Fibroblast of the aortic adventitia (primary cell): Measurements from ENCODE around the gene TIGIT. TPM values are rescaled to one million over a fixed set of nuclear protein-coding genes. Genes with fewer than 3 reads are reported as not detected.

Experiments used
- DNase-seq: peaks from one replicate; pipeline ENCODE4 v3.0.0-alpha.2; 2010; ENCODE audit warnings: low read depth
- H3K4me3 ChIP-seq: 2 replicates; pipeline ENCODE4 v1.5.1; 2011; ENCODE audit warnings: low read depth, mild to moderate bottlenecking, control low read depth, low read length, moderate library complexity
- total RNA-seq: library from RNA; depleted of rRNA; stranded (reverse); fragments of >200 nt; gene quantifications from 2 replicates; pipeline ENCODE4 v1.2.3, GENCODE V29; 2012; ENCODE audit warnings: low replicate concordance
- TF ChIP-seq, protein P1 (sequence below): IDR thresholded peaks from 2 replicates; pipeline ENCODE4 v1.5.1; 2011; ENCODE audit warnings: mild to moderate bottlenecking, low read length, control low read depth, inconsistent platforms; ENCODE audit not compliant: insufficient read depth

TIGIT gene
- total RNA-seq, 1 donor: 0.18 TPM

DNA sequence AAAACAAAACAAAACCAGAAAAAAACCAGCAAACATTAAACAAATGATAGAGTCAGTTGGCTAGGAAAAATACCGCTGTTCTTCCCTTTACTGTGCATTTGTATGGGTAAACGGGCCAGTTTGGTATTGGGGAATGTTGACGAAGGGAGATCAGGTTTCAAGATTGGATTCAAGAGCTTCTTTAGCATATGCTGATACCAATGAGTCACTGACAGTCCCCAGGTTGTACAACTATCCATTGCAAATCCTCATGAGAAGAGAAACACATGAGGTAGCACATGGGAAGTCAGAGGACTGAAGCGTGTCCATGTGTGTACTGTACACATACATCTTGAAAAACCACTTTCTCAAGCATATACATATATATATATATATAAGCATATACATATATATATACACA lies 25.6 kb downstream of the TIGIT start:
- TF ChIP-seq, protein P1, sequence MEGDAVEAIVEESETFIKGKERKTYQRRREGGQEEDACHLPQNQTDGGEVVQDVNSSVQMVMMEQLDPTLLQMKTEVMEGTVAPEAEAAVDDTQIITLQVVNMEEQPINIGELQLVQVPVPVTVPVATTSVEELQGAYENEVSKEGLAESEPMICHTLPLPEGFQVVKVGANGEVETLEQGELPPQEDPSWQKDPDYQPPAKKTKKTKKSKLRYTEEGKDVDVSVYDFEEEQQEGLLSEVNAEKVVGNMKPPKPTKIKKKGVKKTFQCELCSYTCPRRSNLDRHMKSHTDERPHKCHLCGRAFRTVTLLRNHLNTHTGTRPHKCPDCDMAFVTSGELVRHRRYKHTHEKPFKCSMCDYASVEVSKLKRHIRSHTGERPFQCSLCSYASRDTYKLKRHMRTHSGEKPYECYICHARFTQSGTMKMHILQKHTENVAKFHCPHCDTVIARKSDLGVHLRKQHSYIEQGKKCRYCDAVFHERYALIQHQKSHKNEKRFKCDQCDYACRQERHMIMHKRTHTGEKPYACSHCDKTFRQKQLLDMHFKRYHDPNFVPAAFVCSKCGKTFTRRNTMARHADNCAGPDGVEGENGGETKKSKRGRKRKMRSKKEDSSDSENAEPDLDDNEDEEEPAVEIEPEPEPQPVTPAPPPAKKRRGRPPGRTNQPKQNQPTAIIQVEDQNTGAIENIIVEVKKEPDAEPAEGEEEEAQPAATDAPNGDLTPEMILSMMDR: no peak
- no peak overlapping the region for H3K4me3 ChIP-seq
- DNase-seq: peak; percentile 36

DNA sequence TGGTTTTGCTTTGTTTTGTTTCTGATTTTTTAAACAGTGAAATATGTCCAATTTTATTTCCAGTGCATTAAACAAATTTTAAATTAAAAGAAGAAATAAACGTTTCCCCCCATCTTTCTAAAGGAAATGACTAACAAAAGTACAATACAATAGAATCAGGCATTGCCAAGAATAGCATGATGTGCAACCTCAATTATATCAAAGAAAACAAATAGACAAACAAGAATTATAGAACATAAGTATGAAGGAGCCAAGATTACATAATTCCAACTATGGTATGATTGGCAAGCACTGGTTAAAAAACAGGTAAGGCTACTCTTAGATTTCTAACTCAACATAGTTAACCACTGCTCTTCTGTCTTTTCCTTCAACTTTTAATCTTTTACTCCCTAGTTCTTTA lies 26.4 kb downstream of the TIGIT start:
- TF ChIP-seq, protein P1: no peak
- H3K4me3 ChIP-seq: no peak overlapping the region
- peak; percentile 56 for DNase-seq

DNA sequence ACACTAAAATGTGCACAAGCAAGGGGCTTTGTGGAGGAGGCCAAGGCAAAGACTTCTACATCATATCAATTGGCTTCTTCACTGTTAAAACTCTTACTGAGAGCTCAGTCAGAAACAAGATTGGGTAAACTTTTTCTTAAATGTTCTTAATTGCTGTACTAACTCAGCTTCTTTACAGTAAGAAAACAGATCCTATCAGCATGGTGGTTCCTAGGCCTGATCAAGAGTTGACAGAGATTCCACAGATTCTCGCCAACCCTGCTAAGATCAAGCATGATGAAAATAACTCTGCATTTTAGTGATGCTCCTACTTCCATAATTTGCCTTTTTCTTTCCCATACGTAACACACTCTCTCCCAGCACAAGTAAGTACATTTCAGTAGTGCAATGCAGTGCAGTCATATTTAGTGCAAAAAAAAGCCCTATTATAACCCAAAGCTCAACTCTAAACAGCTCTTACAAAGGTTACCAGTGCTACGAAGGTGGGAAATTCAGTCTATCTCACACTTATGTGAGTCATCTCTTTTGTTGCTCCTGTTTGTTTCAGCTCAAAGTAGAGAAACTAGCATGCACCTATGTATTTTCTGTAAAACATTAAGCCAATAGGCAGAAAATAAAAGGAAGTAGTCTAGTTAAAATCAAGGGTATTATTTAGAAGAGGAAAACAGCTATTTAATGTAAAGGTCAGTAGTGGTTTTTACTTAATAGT lies 29.9 kb downstream of the TIGIT start:
- TF ChIP-seq, protein P1: no peak
- no peak for DNase-seq

DNA sequence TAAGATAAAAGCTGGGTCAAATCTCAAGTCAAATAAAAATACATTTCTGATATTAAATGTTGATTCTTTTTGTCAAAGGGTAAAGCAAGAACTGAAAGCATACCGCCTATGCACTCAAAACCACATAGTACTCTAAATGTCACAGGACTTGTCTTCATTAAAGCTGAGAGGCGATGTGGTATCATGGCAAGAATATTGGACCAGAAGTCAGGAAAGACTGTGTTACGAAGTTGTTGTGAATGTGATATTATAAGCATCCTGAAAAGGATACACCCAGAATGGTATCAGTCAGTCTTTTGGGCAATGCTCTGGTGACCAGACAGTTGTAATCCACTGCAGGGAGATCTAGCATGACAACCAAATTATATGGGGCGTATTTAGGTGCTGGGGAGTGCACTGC lies 33.8 kb downstream of the TIGIT start:
- TF ChIP-seq, protein P1: no peak
- no peak overlapping the region for H3K4me3 ChIP-seq
- DNase-seq: no peak

More for the DNA sequence above, 29.9 kb downstream of the TIGIT start:
- H3K4me3 ChIP-seq: no peak overlapping the region

DNA sequence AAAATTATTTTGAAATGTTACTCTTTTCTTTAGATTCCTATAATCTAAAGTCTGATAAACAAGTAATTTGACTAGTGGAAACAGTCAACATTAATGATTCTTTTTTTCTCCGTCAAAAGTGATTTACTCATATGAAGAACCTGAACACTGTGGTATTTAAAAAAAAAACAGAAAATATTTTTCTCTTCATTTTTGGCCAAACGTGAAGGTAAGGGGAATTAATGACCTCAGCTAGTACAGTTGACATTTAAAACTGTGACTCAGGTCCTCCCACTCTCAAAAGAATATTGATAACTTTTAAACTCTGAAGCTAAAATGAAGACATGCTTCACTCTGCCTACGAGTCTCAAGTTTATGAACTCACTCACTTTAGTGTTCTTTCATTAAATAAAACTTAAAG lies 34.5 kb downstream of the TIGIT start:
- TF ChIP-seq, protein P1: no peak
- no peak for DNase-seq
- no peak overlapping the region for H3K4me3 ChIP-seq

DNA sequence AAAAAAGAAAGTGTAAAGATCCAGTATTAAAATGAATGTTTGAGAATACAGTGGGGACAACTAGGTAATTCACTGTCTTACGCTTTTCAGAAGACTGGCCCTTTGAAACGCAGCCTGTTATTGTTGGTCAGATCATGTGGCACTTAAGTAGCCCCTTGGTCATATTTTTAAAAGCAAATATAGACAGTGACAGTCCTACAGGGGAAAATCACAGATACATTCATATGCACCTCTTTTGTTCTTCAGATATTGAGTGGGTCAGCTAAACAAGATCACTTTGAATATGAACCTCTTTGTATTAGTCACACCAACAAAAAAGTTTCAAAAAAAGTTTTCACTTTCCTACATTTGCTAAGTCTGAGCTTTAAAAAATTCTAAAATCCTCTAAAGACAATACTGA lies 36.0 kb downstream of the TIGIT start:
- no peak for DNase-seq
- no peak overlapping the region for H3K4me3 ChIP-seq
- TF ChIP-seq, protein P1: no peak

DNA sequence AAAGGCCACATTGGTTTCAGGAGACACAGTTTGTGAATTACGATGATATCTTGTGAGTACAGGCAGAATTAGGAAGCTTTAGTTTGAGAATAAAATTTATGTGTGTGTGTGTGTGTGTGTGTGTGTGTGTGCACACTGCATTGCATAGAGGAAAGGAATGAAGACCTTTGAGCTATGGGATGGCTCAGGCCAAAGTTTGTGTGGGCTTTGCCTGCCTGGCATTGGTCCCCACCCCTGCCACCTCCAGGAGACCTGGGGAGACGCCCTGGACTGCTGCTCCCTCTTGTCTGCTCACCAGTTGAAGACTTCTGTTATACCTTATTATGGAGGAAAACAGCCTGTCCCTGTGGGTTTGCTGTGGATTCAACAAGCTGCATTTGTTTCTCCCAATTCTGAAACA lies 37.2 kb downstream of the TIGIT start:
- DNase-seq: no peak
- no peak overlapping the region for H3K4me3 ChIP-seq
- TF ChIP-seq, protein P1: no peak
